Pancreas (tissue), 10 donors: ENCODE data around the gene NUDT2. TPM values are rescaled to one million over a fixed set of nuclear protein-coding genes. Genes with fewer than 3 reads are reported as not detected.

Experiments
- ATAC-seq, 4 donors: fragments of 200-7000 bp; cut with Tn5 transposase; one replicate each; pipeline versions ENCODE4 v1.8.0 to v1.9.1; 2020; ENCODE audit warnings: mild to moderate bottlenecking in 4 of 4, moderate library complexity in 4 of 4
- DNase-seq, 6 donors: peaks; one replicate each; pipeline ENCODE4 v3.0.0-alpha.2; 2020
- FAIRE-seq: peaks from 2 replicates; lab custom pipeline; 2012; peaks lifted over from hg19 to GRCh38; lab: Jason Lieb, UNC
- H3K27ac ChIP-seq, 4 donors: fragments of 200-600 bp; sonication (generic); 1 replicate in 3 of 4; 2 replicates in 1 of 4; pipeline versions ENCODE4 v1.5.0 to v1.8.0; 2020
- H3K27me3 ChIP-seq, 4 donors: fragments of 200-600 bp; one replicate each; pipeline ENCODE4 v1.8.0; 2021
- H3K36me3 ChIP-seq, 3 donors: fragments of 200-600 bp; sonication (generic) in 1 of 3; one replicate each; pipeline versions ENCODE4 v1.5.0 to v1.8.0; 2020 to 2021
- H3K4me1 ChIP-seq, 3 donors: fragments of 200-600 bp; one replicate each; pipeline ENCODE4 v1.8.0; 2021
- H3K4me3 ChIP-seq, 4 donors: fragments of 200-600 bp; sonication (generic) in 2 of 4; one replicate each; pipeline versions ENCODE4 v1.5.0 to v1.8.0; 2020 to 2021
- H3K9me3 ChIP-seq, 4 donors: fragments of 200-600 bp; one replicate each; pipeline ENCODE4 v1.8.0; 2021
- CTCF ChIP-seq, 4 donors: fragments of 200-600 bp; sonication (generic) in 3 of 4; IDR thresholded peaks; one replicate each; pipeline versions ENCODE4 v1.5.0 to v1.8.0; 2021; ENCODE audit warnings: antibody characterized with exemption in 4 of 4
- WGBS, 2 donors: extraction: QIAGEN DNeasy Blood & Tissue Kit; methylation state at CpG; one replicate each; pipeline ENCODE4 v1.1.7; 2013; 5-methylcytosine and 5-hydroxymethylcytosine counted together
- intact Hi-C, 3 donors: fragments of 100-400 bp; cut with DNase I; formaldehyde crosslinking; loops; one replicate each; pipeline versions ENCODE4 v1.11.1 to v1.14.2; 2022
- polyA plus RNA-seq, 2 donors: library from polyadenylated mRNA; stranded (reverse); fragments of 200-250 nt; gene quantifications; one replicate each; pipeline ENCODE4 v1.2.3, GENCODE V29; 2013
- total RNA-seq, 6 donors: library from RNA; stranded (reverse); fragmentation: NEBNext Ultra II Directional in 4 of 6; extraction: Animal tissue kit (Norgen Biotek cat#: 25700) in 4 of 6; gene quantifications; one replicate each; pipeline versions ENCODE4 v1.2.1 to v1.2.4, GENCODE V29; 2021 to 2023
- donor health status: healthy with polysubstance abuse.
- donor health status: DM: no; HTN: no; CAD: no; lungs with moderate emphysema.
- donor health status: DM: no; HTN: no; CAD: no.
- donor health status: control.
- donor health status: control.
- donor health status: Bipolar disorder and iron deficiency.
- donor health status: DM: yes; HTN: yes; CAD: no.
- donor health status: DM: no; HTN: no; CAD: no.
- donor health status: DM: no; HTN: no; CAD: no.
- donor health status: DM: yes; HTN: yes; CAD: no.

Gene NUDT2
- total and polyA plus RNA-seq, 8 donors, result 9.7 to 32.6 (median 13.6) TPM

GRCh38 chr9:34331196-34331595 is 1.8 kb downstream of the NUDT2 start:
- Histone ChIP-seq H3K9me3 (no peaks in the 10 kb centered on the region), H3K4me3 (no peak overlapping the region), H3K27me3 (no peaks in the 10 kb centered on the region), H3K4me1 (peaks cover 11 to 25% (median 13%) of the 10 kb centered on the region in 3 donors), H3K36me3 (no peaks in the 10 kb centered on the region), H3K27ac (no peak overlapping the region)
- no peak for TF ChIP-seq CTCF (IDR thresholded peaks at IDR 0.05)
- intact Hi-C loops, result loop anchor here in 1 of 3 donors (5.0 kb wide), 2 partner anchors 46 to 271 kb away; partner anchors contain the start of gene MYORG
- DNase-seq (no peak), ATAC-seq (no peak), FAIRE-seq (no peak)
- 63 to 90% methylated on average over 1 of the region's 1 CpG for WGBS, 2 donors

GRCh38 chr9:34332076-34332964 is 3.0 kb downstream of the NUDT2 start:
- Histone ChIP-seq H3K9me3 (no peaks in the 10 kb centered on the region), H3K4me1 (peaks cover 11 to 25% (median 13%) of the 10 kb centered on the region in 3 donors), H3K27me3 (no peaks in the 10 kb centered on the region), H3K27ac (no peak overlapping the region), H3K4me3 (no peak overlapping the region), H3K36me3 (no peaks in the 10 kb centered on the region)
- TF ChIP-seq CTCF (IDR thresholded peaks at IDR 0.05), result peak in 3 of 4 donors; percentile 20 to 33 (median 28)
- 15 to 21% methylated on average over 7 of the region's 7 CpGs for WGBS, 2 donors
- FAIRE-seq (no peak), DNase-seq (no peak), ATAC-seq (peak in 2 of 4 donors; percentile 19 to 28)
- intact Hi-C loops, result loop anchor here in 1 of 3 donors (5.0 kb wide), 2 partner anchors 45 to 270 kb away; partner anchors contain the start of gene MYORG

GRCh38 chr9:34333836-34334235 is 4.5 kb downstream of the NUDT2 start:
- ATAC-seq (no peak), FAIRE-seq (no peak), DNase-seq (no peak)
- Histone ChIP-seq H3K4me3 (no peak overlapping the region), H3K9me3 (no peaks in the 10 kb centered on the region), H3K4me1 (peaks cover 11 to 25% (median 13%) of the 10 kb centered on the region in 3 donors), H3K36me3 (no peaks in the 10 kb centered on the region), H3K27ac (peak overlapping the region in 2 of 4 donors; percentile 39 to 52), H3K27me3 (no peaks in the 10 kb centered on the region)
- 54% methylated on average over 3 of the region's 3 CpGs for WGBS, 2 donors
- TF ChIP-seq CTCF (IDR thresholded peaks at IDR 0.05), result no peak
- intact Hi-C loops, result loop anchor here in 2 of 3 donors (2.0 to 5.0 kb wide), 3 partner anchors 43 to 268 kb away; partner anchors contain the start of gene MYORG (in 2 of the 2)

GRCh38 chr9:34334337-34334824 is 5.0 kb downstream of the NUDT2 start:
- no peaks in the 10 kb centered on the region for H3K9me3 ChIP-seq
- TF ChIP-seq CTCF (IDR thresholded peaks at IDR 0.05), result no peak
- peak in 1 of 6 donors; percentile 39 for DNase-seq
- no peak for FAIRE-seq
- intact Hi-C loops, result loop anchor here in 2 of 3 donors (2.0 to 5.0 kb wide), 3 partner anchors 42 to 268 kb away; partner anchors contain the start of gene MYORG (in 2 of the 2)
- ATAC-seq, result peak in 2 of 4 donors; percentile 17 to 27
- H3K36me3 ChIP-seq, result no peaks in the 10 kb centered on the region
- peaks cover 11 to 25% (median 13%) of the 10 kb centered on the region in 3 donors for H3K4me1 ChIP-seq
- H3K27ac ChIP-seq, result peak overlapping the region in 2 of 4 donors; percentile 39 to 52
- 13 to 14% methylated on average over 1 of the region's 1 CpG for WGBS, 2 donors
- no peaks in the 10 kb centered on the region for H3K27me3 ChIP-seq
- no peak overlapping the region for H3K4me3 ChIP-seq
